AG09319 (cell line): ENCODE data around the gene ASTL.

Experiments
- DNase-seq: peaks from one replicate; pipeline ENCODE4 v3.0.0-alpha.2; 2010; ENCODE audit warnings: low read depth; ENCODE audit errors: extremely low read depth
- CTCF ChIP-seq: IDR thresholded peaks from 2 replicates; pipeline ENCODE4 v1.5.1; 2011; ENCODE audit warnings: low read depth, mild to moderate bottlenecking, inconsistent platforms, low read length, moderate library complexity

ASTL gene

GRCh38 chr2:96136129-96136720 lies 2.1 kb downstream of the ASTL start:
- TF ChIP-seq CTCF, result no peak
- DNase-seq, result no peak

- no peak for DNase-seq
- TF ChIP-seq CTCF, result no peak
Observed at GRCh38 chr2:96135621-96136020, 2.7 kb downstream of the ASTL start.

GRCh38 chr2:96135171-96135570 lies 3.1 kb downstream of the ASTL start:
- no peak for DNase-seq
- TF ChIP-seq CTCF, result no peak

- TF ChIP-seq CTCF, result no peak
Observed at GRCh38 chr2:96134421-96134820, 3.9 kb downstream of the ASTL start.

GRCh38 chr2:96131813-96132745 lies 6.2 kb downstream of the ASTL start:
- no peak for DNase-seq
- TF ChIP-seq CTCF, result no peak

More at GRCh38 chr2:96134421-96134820, 3.9 kb downstream of the ASTL start:
- no peak for DNase-seq

GRCh38 chr2:96131152-96131812 lies 7.0 kb downstream of the ASTL start:
- no peak for TF ChIP-seq CTCF
- DNase-seq, result no peak

GRCh38 chr2:96130483-96130882 lies 7.8 kb downstream of the ASTL start:
- no peak for DNase-seq
- TF ChIP-seq CTCF, result no peak
